GM10266 (cell line): ENCODE results near the gene EEPD1.
"Not testable (repeated sequence)": the region's sequence is repeated elsewhere in the genome, so short reads cannot be mapped to it uniquely, and the experiment has no call there.

Experiments used
- DNase-seq: peaks from one replicate; pipeline ENCODE4 v3.0.0; 2012; ENCODE audit errors: extremely low spot score
- TF ChIP-seq, protein P1 (sequence below): IDR thresholded peaks from 2 replicates; pipeline ENCODE4 v1.5.1; 2012; ENCODE audit warnings: mild to moderate bottlenecking, low read depth; ENCODE audit not compliant: control insufficient read depth, insufficient read depth; ENCODE audit errors: missing control alignments

EEPD1 gene

DNA sequence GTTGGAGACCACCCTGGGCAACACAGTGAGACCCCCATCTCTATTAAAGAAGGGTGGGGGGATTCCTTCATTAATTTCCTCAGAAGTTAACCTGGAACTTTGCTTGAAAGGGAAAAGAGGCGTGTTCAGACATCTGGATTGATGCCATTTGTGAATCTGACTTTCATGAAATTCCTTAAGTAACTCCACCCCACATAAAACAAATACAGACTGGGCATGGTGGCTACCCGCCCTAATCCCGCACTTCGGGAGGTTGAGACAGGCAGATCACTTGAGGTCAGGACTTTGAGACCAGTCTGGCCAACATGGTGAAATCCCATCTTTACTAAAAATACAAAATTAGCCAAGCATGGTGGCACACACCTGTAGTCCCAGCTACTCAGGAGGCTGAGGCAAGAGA, 75.0 kb downstream of the EEPD1 start:
- TF ChIP-seq, protein P1, sequence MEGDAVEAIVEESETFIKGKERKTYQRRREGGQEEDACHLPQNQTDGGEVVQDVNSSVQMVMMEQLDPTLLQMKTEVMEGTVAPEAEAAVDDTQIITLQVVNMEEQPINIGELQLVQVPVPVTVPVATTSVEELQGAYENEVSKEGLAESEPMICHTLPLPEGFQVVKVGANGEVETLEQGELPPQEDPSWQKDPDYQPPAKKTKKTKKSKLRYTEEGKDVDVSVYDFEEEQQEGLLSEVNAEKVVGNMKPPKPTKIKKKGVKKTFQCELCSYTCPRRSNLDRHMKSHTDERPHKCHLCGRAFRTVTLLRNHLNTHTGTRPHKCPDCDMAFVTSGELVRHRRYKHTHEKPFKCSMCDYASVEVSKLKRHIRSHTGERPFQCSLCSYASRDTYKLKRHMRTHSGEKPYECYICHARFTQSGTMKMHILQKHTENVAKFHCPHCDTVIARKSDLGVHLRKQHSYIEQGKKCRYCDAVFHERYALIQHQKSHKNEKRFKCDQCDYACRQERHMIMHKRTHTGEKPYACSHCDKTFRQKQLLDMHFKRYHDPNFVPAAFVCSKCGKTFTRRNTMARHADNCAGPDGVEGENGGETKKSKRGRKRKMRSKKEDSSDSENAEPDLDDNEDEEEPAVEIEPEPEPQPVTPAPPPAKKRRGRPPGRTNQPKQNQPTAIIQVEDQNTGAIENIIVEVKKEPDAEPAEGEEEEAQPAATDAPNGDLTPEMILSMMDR = no peak
- no peak for DNase-seq

DNA sequence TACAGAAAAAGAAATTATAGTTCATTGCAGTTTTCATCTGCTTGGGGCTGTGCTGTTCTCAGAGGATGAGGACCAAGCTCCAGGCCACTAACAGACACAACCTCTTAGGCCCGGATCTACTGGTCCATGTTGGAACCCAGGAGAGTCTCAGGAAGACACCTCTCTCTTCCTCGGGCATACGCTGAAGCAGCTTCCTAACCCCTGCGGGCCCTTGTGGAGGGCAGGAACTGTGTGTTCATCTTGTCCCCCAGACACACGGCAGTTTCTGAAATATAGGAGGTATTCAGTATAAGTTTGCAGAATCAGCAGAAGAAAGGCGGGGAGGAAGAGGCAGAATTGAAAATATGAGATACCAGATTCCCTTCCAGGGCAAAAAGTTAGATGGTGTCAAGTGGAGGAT, 78.4 kb downstream of the EEPD1 start:
- TF ChIP-seq, protein P1 = no peak

DNA sequence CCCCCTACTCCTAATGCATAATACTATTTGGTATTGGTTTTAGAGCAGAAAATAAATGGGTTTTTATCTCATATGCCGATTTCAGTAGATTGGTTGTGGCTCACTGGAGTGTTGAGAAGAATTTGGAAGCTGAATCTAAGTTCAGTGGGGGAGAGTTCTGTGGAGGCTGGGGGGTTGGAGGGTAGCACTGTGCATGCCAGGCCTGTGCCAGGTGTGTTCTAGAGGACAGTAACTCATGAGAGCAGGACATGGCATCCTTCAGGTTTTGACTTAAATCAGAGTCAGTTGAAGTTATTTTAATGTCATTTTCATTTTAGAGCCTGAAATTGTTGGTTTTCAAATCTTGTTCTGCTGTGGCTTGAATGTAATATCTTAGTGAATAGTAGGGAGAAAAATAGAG, 79.5 kb downstream of the EEPD1 start:
- TF ChIP-seq, protein P1 = no peak
- DNase-seq = no peak

More for the DNA sequence above, 78.4 kb downstream of the EEPD1 start:
- no peak for DNase-seq

DNA sequence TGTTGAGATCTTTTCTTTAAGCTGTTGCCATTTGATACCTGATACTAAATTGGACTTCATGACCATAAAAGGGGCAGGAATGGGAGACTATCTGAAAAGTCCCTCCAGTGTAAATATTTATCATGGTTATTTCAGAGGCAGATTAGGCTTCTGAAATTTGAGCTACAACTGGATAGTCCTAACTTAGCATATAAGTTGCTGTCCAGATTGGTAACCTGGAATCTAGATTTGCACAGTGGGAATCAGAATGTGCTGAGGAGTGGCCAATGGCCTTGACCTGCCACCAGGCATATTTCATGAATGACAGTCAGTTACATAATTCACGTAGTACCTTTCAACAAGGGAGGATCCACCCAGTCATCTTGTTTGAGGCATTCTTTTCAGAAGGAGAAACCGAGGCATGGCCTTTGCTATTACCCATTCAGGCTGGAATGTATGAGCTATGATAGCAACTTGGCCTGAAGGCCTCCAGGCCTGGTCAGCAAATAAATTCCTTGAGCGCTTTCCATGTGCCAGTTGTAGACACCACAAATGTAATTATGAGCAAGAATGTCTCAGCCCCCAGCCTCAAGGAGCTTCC, 80.0 kb downstream of the EEPD1 start:
- no peak for DNase-seq
- TF ChIP-seq, protein P1 = no peak

DNA sequence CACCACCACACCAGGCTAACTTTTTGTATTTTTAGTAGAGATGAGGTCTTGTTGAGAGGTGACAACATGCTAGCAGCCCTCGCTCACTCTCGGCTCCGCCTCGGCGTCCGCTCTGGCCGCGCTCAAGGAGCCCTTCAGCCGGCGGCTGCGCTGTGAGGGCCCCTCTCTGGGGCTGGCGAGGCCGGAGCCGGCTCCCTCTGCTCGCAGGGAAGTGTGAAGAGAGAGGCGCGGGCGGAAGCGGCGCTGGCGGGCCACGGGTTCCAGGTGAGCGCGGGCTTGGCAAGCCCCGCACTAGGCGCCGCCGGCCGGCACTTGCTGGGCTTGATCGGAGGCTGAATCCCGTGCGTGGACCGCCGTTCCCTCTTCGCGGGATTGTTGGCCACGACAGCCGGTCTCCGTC, 83.0 kb downstream of the EEPD1 start:
- TF ChIP-seq, protein P1 = no peak

DNA sequence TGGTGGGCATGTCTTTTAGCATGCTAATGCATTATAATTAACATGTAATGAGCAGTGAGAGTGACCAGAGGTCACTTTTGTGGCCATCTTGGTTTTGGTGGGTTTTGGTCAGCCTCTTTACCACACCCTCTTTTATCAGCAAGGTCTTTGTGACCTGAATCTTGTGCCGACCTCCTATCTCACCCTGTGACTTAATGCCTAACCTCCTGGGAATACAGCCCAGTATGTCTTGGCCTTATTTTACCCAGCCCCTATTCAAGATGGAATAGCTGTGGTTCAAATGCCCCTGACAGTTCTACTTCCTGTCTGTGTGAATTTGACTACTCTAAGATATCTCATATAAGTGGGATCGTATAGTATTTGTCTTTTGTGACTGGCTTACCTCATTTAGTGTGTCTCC, 85.1 kb downstream of the EEPD1 start:
- no peak for DNase-seq
- TF ChIP-seq, protein P1 = no peak

More for the DNA sequence above, 83.0 kb downstream of the EEPD1 start:
- no peak for DNase-seq

DNA sequence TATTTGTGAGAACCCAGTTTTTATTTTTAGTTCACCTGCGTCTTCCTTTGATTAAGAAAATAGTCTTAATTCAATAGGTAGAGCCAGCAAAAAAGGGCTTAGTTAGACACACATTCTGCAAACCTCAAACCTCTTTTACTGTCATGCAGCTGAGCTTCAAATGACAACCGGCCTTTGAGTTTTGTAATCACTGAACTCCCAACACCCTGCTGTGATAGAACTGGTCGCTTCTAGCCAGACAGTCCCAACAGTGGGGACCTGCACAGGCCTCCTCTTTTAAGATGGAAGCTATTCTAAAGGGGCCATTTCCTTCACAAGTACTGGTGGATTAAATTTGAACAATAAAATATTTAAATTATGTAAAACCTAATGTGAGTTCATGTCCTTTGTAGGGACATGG, 90.3 kb downstream of the EEPD1 start:
- not testable (repeated sequence) for DNase-seq

DNA sequence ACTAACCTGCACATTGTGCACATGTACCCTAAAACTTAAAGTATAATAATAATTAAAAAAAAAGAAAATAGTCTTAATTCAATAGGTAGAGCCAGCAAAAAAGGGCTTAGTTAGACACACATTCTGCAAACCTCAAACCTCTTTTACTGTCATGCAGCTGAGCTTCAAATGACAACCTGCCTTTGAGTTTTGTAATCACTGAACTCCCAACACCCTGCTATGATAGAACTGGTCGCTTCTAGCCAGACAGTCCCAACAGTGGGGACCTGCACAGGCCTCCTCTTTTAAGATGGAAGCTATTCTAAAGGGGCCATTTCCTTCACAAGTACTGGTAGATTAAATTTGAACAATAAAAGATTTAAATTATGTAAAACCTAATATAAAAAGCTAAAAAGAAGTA, 90.9 kb downstream of the EEPD1 start:
- DNase-seq = not testable (repeated sequence)

DNA sequence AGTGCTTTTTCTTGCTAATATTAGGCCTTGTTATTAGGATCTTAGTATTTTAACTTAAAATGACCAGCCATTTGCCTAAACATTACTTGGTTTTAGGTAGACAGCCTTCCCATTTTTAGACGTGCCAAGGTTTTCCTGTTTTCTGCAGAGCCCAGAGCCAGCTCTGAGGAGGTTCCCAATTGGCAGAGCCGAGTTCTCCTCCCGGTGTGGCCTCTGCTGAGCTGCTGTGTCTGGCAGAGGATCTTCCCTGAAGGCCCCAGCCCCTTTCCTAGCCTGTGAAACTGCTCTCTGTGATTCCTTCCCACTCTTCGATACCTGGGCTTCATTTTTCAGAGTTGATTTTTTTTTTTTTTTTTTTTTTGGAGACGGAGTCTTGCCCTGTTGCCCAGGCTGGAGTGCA, 91.4 kb downstream of the EEPD1 start:
- DNase-seq = no peak
- TF ChIP-seq, protein P1 = no peak
